ENCODE measurements around the gene HES2. TPM values are rescaled to one million over a fixed set of nuclear protein-coding genes. Genes with fewer than 3 reads are reported as not detected.

Gene HES2
- total and polyA plus RNA-seq, 4 donors: 0.10 TPM; not detected in 3

- TF ChIP-seq ZBTB33 (IDR thresholded peaks at IDR 0.05) (no peak), JUND (IDR thresholded peaks at IDR 0.05) (no peak), MAX (IDR thresholded peaks at IDR 0.05) (no peak), ATF3 (IDR thresholded peaks at IDR 0.05) (no peak)
Measured at GRCh38 chr1:6464514-6464836, 44.8 kb upstream of the HES2 start (continued).

- peaks cover 0 to 4% (median 1%) of the 10 kb centered on the region in 4 donors for H3K36me3 ChIP-seq (ENCODE audit: control insufficient read depth in 4 of 4, insufficient read depth in 3 of 4, low read depth in 1 of 4, low read length in 3 of 4)
- no peak overlapping the region for H3K4me3 ChIP-seq (ENCODE audit: low read depth in 1 of 3, low read length in 3 of 3)
- no peak overlapping the region for H3K9ac ChIP-seq (ENCODE audit: low read depth in 1 of 2, low read length in 2 of 2)
- WGBS: 74% methylated on average over 1 of the region's 1 CpG
- no peak for DNase-seq (ENCODE audit: low spot score)
- no peak overlapping the region for H3K27ac ChIP-seq (ENCODE audit: low read depth in 1 of 2, low read length in 2 of 2)
- H3K9me3 ChIP-seq (ENCODE audit: control insufficient read depth in 4 of 4, low read length in 3 of 4): no peaks in the 10 kb centered on the region
- H3K4me1 ChIP-seq (ENCODE audit: control insufficient read depth in 4 of 4, insufficient read depth in 4 of 4, low read length in 3 of 4): peaks cover 0 to 20% (median 8%) of the 10 kb centered on the region in 4 donors
- no peak for TF ChIP-seq SP1 (IDR thresholded peaks at IDR 0.05)
- H3K27me3 ChIP-seq (ENCODE audit: control insufficient read depth in 4 of 4, insufficient read depth in 4 of 4, low read length in 3 of 4): no peaks in the 10 kb centered on the region
Measured at GRCh38 chr1:6463120-6463412, 43.3 kb upstream of the HES2 start.

- Histone ChIP-seq H3K27me3 (ENCODE audit: control insufficient read depth in 4 of 4, insufficient read depth in 4 of 4, low read length in 3 of 4) (no peaks in the 10 kb centered on the region), H3K27ac (ENCODE audit: low read depth in 1 of 2, low read length in 2 of 2) (no peak overlapping the region), H3K4me1 (ENCODE audit: control insufficient read depth in 4 of 4, insufficient read depth in 4 of 4, low read length in 3 of 4) (peaks cover 0 to 20% (median 8%) of the 10 kb centered on the region in 4 donors), H3K9me3 (ENCODE audit: control insufficient read depth in 4 of 4, low read length in 3 of 4) (no peaks in the 10 kb centered on the region), H3K36me3 (ENCODE audit: control insufficient read depth in 4 of 4, insufficient read depth in 3 of 4, low read depth in 1 of 4, low read length in 3 of 4) (peaks cover 0 to 4% (median 1%) of the 10 kb centered on the region in 4 donors), H3K4me3 (ENCODE audit: low read depth in 1 of 3, low read length in 3 of 3) (no peak overlapping the region), H3K9ac (ENCODE audit: low read depth in 1 of 2, low read length in 2 of 2) (no peak overlapping the region)
- no peak for DNase-seq (ENCODE audit: low spot score)
- TF ChIP-seq REST (IDR thresholded peaks at IDR 0.05): no peak
- TF ChIP-seq TAF1 (conservative IDR thresholded peaks at IDR 0.05): no peak
- no peak for TF ChIP-seq CTCF (IDR thresholded peaks at IDR 0.05; ENCODE audit: low read depth, low read length, missing input control)
- no peak for TF ChIP-seq RXRA (IDR thresholded peaks at IDR 0.05)
- no peak for TF ChIP-seq HNF4A (conservative IDR thresholded peaks at IDR 0.05)
- no peak for TF ChIP-seq MAX (IDR thresholded peaks at IDR 0.05)
- no peak for TF ChIP-seq JUND (IDR thresholded peaks at IDR 0.05)
- no peak for TF ChIP-seq RAD21 (IDR thresholded peaks at IDR 0.05)
- no peak for TF ChIP-seq SP1 (IDR thresholded peaks at IDR 0.05)
- TF ChIP-seq NR2F2 (IDR thresholded peaks at IDR 0.05): no peak
- TF ChIP-seq GABPA (IDR thresholded peaks at IDR 0.05 in 1 of 2, conservative IDR thresholded peaks at IDR 0.05 in 1 of 2): no peak
- no peak for TF ChIP-seq HNF4G (IDR thresholded peaks at IDR 0.05)
- no peak for TF ChIP-seq ATF3 (IDR thresholded peaks at IDR 0.05)
- TF ChIP-seq FOXA1 (IDR thresholded peaks at IDR 0.05): no peak
- TF ChIP-seq EGR1 (IDR thresholded peaks at IDR 0.05; ENCODE audit: low read depth in 2 of 2): no peak
- no peak for TF ChIP-seq FOXA2 (IDR thresholded peaks at IDR 0.05)
- TF ChIP-seq ZBTB33 (IDR thresholded peaks at IDR 0.05): no peak
- no peak for TF ChIP-seq YY1 (IDR thresholded peaks at IDR 0.05)
- WGBS: 82% methylated on average over 13 of the region's 13 CpGs
Measured at GRCh38 chr1:6462412-6463119, 42.8 kb upstream of the HES2 start.

All from liver (tissue), 9 donors.